H1 (cell line): Measurements from ENCODE around the gene SLC25A6. TPM values are rescaled to one million over a fixed set of nuclear protein-coding genes. Genes with fewer than 3 reads are reported as not detected.

Experiments
- CTCF ChIA-PET: fragments of 300-600 bp; sonication (Branson Sonifier 250); formaldehyde crosslinking; loops from one replicate; lab custom pipeline; 2021; ENCODE audit not compliant: partially characterized antibody; lab: Charles Lee
- POLR2A ChIA-PET: fragments of 300-600 bp; sonication (Branson Sonifier 250); formaldehyde crosslinking; loops from one replicate; lab custom pipeline; 2021; ENCODE audit warnings: inconsistent platforms; ENCODE audit not compliant: partially characterized antibody; lab: Charles Lee
- DNase-seq, 2 experiments: peaks; one replicate each; pipeline versions ENCODE4 v3.0.0 to v3.0.0-alpha.2; 2010 to 2022; ENCODE audit warnings: low spot score in 2 of 2, low read depth in 1 of 2, mixed read lengths in 1 of 2
- FAIRE-seq: peaks from 2 replicates; lab custom pipeline; 2011; peaks lifted over from hg19 to GRCh38; lab: Jason Lieb, UNC
- H2AFZ ChIP-seq: 2 replicates; pipeline ENCODE4 v1.8.1; 2012; ENCODE audit warnings: low read length, inconsistent platforms
- H2AK5ac ChIP-seq: 2 replicates; pipeline ENCODE4 v1.6.1; 2013; ENCODE audit warnings: low read depth, low read length
- H2BK120ac ChIP-seq: replicated peaks from 2 replicates; pipeline ENCODE3; 2013; ENCODE audit warnings: low read depth, low read length, inconsistent platforms
- H2BK12ac ChIP-seq: 2 replicates; pipeline ENCODE4 v1.6.1; 2013; ENCODE audit warnings: low read depth, low read length
- H2BK15ac ChIP-seq: 2 replicates; pipeline ENCODE4 v1.6.1; 2013; ENCODE audit warnings: low read length
- H2BK20ac ChIP-seq: 2 replicates; pipeline ENCODE4 v1.6.1; 2013; ENCODE audit warnings: low read length
- H2BK5ac ChIP-seq: 2 replicates; pipeline ENCODE4 v1.6.1; 2013; ENCODE audit warnings: low read depth, low read length
- H3K14ac ChIP-seq: 2 replicates; pipeline ENCODE4 v1.6.1; 2013; ENCODE audit warnings: inconsistent platforms; ENCODE audit not compliant: insufficient read length
- H3K18ac ChIP-seq: 2 replicates; pipeline ENCODE4 v1.6.1; 2013; ENCODE audit warnings: low read length; ENCODE audit errors: extremely low read depth
- H3K23ac ChIP-seq: 2 replicates; pipeline ENCODE4 v1.6.1; 2013; ENCODE audit warnings: inconsistent platforms; ENCODE audit not compliant: insufficient read length
- H3K23me2 ChIP-seq: 2 replicates; pipeline ENCODE4 v1.6.1; 2013; ENCODE audit warnings: low read depth, low read length
- H3K27ac ChIP-seq: 2 replicates; pipeline ENCODE4 v1.6.1; 2011; ENCODE audit warnings: low read depth, low read length, inconsistent platforms
- H3K27me3 ChIP-seq, 4 experiments: replicated peaks in 1 of 4; 1 replicate in 1 of 4; 2 replicates in 3 of 4; pipeline versions ENCODE4 v1.6.1 to v1.8.1; 2011 to 2013; ENCODE audit warnings: low read length in 3 of 4, mild to moderate bottlenecking in 3 of 4, inconsistent platforms in 2 of 4, mixed read lengths in 2 of 4, moderate library complexity in 1 of 4; ENCODE audit not compliant: control insufficient read depth in 3 of 4, insufficient read depth in 3 of 4; ENCODE audit errors: extremely low read depth in 1 of 4
- H3K36me3 ChIP-seq, 4 experiments: 2 replicates each; pipeline versions ENCODE4 v1.6.1 to v1.8.1; 2011 to 2013; ENCODE audit warnings: mild to moderate bottlenecking in 4 of 4, low read length in 3 of 4, moderate library complexity in 2 of 4, control low read depth in 1 of 4, inconsistent platforms in 1 of 4; ENCODE audit not compliant: insufficient read depth in 4 of 4, control insufficient read depth in 2 of 4
- H3K4ac ChIP-seq: replicated peaks from 2 replicates; pipeline ENCODE3; 2013; ENCODE audit warnings: low read length, low read depth, mixed read lengths, inconsistent platforms; ENCODE audit not compliant: insufficient read length
- H3K4me1 ChIP-seq, 4 experiments: replicated peaks in 1 of 4; 1 replicate in 1 of 4; 2 replicates in 3 of 4; pipeline versions ENCODE4 v1.6.1 to v1.8.1; 2011 to 2013; ENCODE audit warnings: low read length in 3 of 4, inconsistent platforms in 2 of 4, mixed read lengths in 1 of 4; ENCODE audit not compliant: insufficient read depth in 4 of 4, control insufficient read depth in 3 of 4
- H3K4me2 ChIP-seq, 2 experiments: 2 replicates each; pipeline versions ENCODE4 v1.6.1 to v1.8.1; 2011 to 2013; ENCODE audit warnings: low read depth in 2 of 2, low read length in 2 of 2, control low read depth in 1 of 2, inconsistent platforms in 1 of 2, mild to moderate bottlenecking in 1 of 2; ENCODE audit not compliant: insufficient read depth in 1 of 2
- H3K4me3 ChIP-seq, 4 experiments: fragments of 200-600, 300-600 bp in 1 of 4; sonication (generic), shearing (Covaris generic), sonication (Bioruptor Twin) in 1 of 4; 2 replicates each; pipeline versions ENCODE4 v1.5.1 to v1.8.1; 2011 to 2016; ENCODE audit warnings: low read length in 4 of 4, low read depth in 3 of 4, control low read depth in 2 of 4, inconsistent platforms in 2 of 4, mild to moderate bottlenecking in 2 of 4, mixed read lengths in 1 of 4, moderate library complexity in 1 of 4; ENCODE audit not compliant: insufficient read depth in 2 of 4; ENCODE audit errors: extremely low read depth in 1 of 4
- H3K56ac ChIP-seq: replicated peaks from 2 replicates; pipeline ENCODE3; 2013; ENCODE audit warnings: low read depth, mild to moderate bottlenecking, mixed read lengths, low read length, inconsistent platforms; ENCODE audit not compliant: insufficient read length
- H3K79me1 ChIP-seq: 2 replicates; pipeline ENCODE4 v1.6.1; 2013; ENCODE audit warnings: low read depth, low read length, control low read depth
- H3K79me2 ChIP-seq, 2 experiments: 2 replicates each; pipeline versions ENCODE4 v1.6.1 to v1.8.1; 2012 to 2013; ENCODE audit warnings: low read length in 2 of 2, mild to moderate bottlenecking in 2 of 2, inconsistent platforms in 1 of 2; ENCODE audit not compliant: insufficient read depth in 2 of 2, control insufficient read depth in 1 of 2
- H3K9ac ChIP-seq, 4 experiments: replicated peaks in 1 of 4; 1 replicate in 1 of 4; 2 replicates in 3 of 4; pipeline versions ENCODE4 v1.6.1 to v1.8.1; 2011 to 2013; ENCODE audit warnings: low read depth in 3 of 4, low read length in 3 of 4, control low read depth in 2 of 4, mild to moderate bottlenecking in 2 of 4, moderate library complexity in 2 of 4, inconsistent platforms in 1 of 4; ENCODE audit errors: extremely low read depth in 1 of 4
- H3K9me3 ChIP-seq, 2 experiments: 2 replicates each; pipeline versions ENCODE4 v1.6.1 to v1.8.1; 2012 to 2013; ENCODE audit warnings: mild to moderate bottlenecking in 2 of 2, moderate library complexity in 2 of 2, control low read depth in 1 of 2, inconsistent platforms in 1 of 2, low read depth in 1 of 2, low read length in 1 of 2, mixed read lengths in 1 of 2; ENCODE audit not compliant: insufficient read depth in 2 of 2
- H4K20me1 ChIP-seq, 2 experiments: replicated peaks in 1 of 2; 2 replicates each; pipeline versions ENCODE3 to v1.8.1; 2011 to 2013; ENCODE audit warnings: inconsistent platforms in 2 of 2, low read length in 2 of 2, mild to moderate bottlenecking in 1 of 2; ENCODE audit not compliant: insufficient read depth in 2 of 2, control insufficient read depth in 1 of 2
- H4K5ac ChIP-seq: 2 replicates; pipeline ENCODE4 v1.6.1; 2013; ENCODE audit warnings: low read length, low read depth, mixed read lengths, inconsistent platforms; ENCODE audit not compliant: insufficient read length
- H4K8ac ChIP-seq: 2 replicates; pipeline ENCODE4 v1.8.0; 2013; ENCODE audit warnings: mild to moderate bottlenecking, moderate library complexity, low read length, inconsistent platforms; ENCODE audit not compliant: insufficient read depth; ENCODE audit errors: extremely low read depth
- H4K91ac ChIP-seq: replicated peaks from 2 replicates; pipeline ENCODE3; 2013; ENCODE audit warnings: low read length, mixed read lengths, inconsistent platforms; ENCODE audit not compliant: insufficient read length
- BACH1 ChIP-seq: IDR thresholded peaks from 2 replicates; pipeline ENCODE4 v1.6.1; 2012; ENCODE audit warnings: low read length, improper control_type of control experiment
- NRF1 ChIP-seq: IDR thresholded peaks from 2 replicates; pipeline ENCODE4 v1.6.1; 2011; ENCODE audit warnings: mild to moderate bottlenecking, low read depth, low read length, improper control_type of control experiment
- RNF2 ChIP-seq: fragments of 200-900, 300-1000 bp; sonication (generic); IDR thresholded peaks from 2 replicates; pipeline ENCODE4 v1.7.1; 2016; ENCODE audit warnings: borderline replicate concordance, low read depth, mild to moderate bottlenecking, antibody characterized with exemption, low read length; ENCODE audit not compliant: poor library complexity, severe bottlenecking; ENCODE audit errors: missing control alignments
- SUZ12 ChIP-seq: fragments of 200-600 bp; sonication (generic); IDR thresholded peaks from 2 replicates; pipeline ENCODE4 v1.6.1; 2012; ENCODE audit warnings: mild to moderate bottlenecking, inconsistent platforms, low read length, moderate library complexity, mixed read lengths
- TBP ChIP-seq: IDR thresholded peaks from 2 replicates; pipeline ENCODE4 v1.6.1; 2011; ENCODE audit warnings: low read depth, low read length, improper control_type of control experiment
- WGBS, 2 experiments: shearing (Covaris generic) in 1 of 2; methylation state at CpG; one replicate each; pipeline versions ENCODE4 v1.1.6 to v1.1.7; 2013 to 2015; ENCODE audit warnings: low lambda C conversion rate in 2 of 2, mixed read lengths in 2 of 2, inconsistent platforms in 1 of 2, low coverage in 1 of 2, missing lambda C conversion rate in 1 of 2; ENCODE audit not compliant: insufficient replicate concordance in 2 of 2, insufficient coverage in 1 of 2, insufficient read length in 1 of 2; ENCODE audit errors: extremely low coverage in 1 of 2, missing lambda C conversion rate in 1 of 2; 5-methylcytosine and 5-hydroxymethylcytosine counted together
- polyA plus RNA-seq, 7 experiments: library from polyadenylated mRNA; depleted of rRNA in 3 of 7; stranded (reverse) in 5 of 7; unstranded in 2 of 7; fragments of >200 nt in 5 of 7; fragments of 200-250 nt in 2 of 7; gene quantifications; 1 replicate in 5 of 7; 2 replicates in 1 of 7; 4 replicates in 1 of 7; pipeline versions ENCODE4 v1.2.1 to v1.2.3, GENCODE V29; 2011 to 2013; ENCODE audit warnings: missing spikeins in 2 of 7, mixed read lengths in 2 of 7
- total RNA-seq: library from RNA; stranded (reverse); fragmentation: NEBNext Ultra II Directional; extraction: Animal tissue kit (Norgen Biotek cat#: 25700); gene quantifications from 2 replicates; pipeline ENCODE4 v1.2.1, GENCODE V29; 2021

The SLC25A6 gene
- total and polyA plus RNA-seq, 2 of the 8 experiments (the other 6 are each of a cell fraction or from before 2014, with no cell fraction given), result 487 to 1,220 TPM

DNA sequence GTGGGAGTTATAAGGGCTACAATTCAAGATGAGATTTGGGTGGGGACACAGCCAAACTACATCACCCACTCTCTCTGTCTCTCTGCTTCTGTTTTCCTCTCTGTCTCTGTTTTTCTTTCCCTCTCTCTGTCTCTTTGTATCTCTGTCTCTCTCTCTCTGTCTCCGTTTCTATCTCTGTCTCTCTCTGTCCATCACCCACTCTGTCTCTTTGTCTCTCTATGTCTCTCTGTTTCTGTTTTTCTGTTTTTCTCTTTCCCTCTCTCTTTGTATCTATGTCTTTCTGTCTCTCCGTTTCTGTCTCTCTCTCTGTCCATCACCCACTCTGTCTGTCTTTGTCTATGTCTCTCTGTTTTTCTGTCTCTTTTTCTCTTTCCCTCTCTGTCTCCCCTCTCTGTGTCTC lies 30.0 kb downstream of the SLC25A6 start:
- FAIRE-seq (no peak), DNase-seq (no peak)
- ChIA-PET POLR2A (no interaction called here), CTCF (no interaction called here)
- Histone ChIP-seq H3K14ac (no peak overlapping the region), H3K18ac (no peak overlapping the region), H4K8ac (no peak overlapping the region), H3K56ac (no peak overlapping the region), H3K27ac (no peak overlapping the region), H3K79me2 (no peaks in the 10 kb centered on the region), H2AK5ac (no peak overlapping the region), H4K20me1 (no peaks in the 10 kb centered on the region), H3K4me2 (no peak overlapping the region), H3K4me1 (no peaks in the 10 kb centered on the region), H2BK12ac (no peak overlapping the region), H3K36me3 (peaks cover 0 to 9% (median 4%) of the 10 kb centered on the region in 4 experiments; a peak in 2 of 8 replicates), H2BK20ac (no peak overlapping the region), H3K79me1 (no peaks in the 10 kb centered on the region), H4K91ac (no peak overlapping the region), H3K23me2 (no peaks in the 10 kb centered on the region), H2AFZ (no peak overlapping the region), H3K23ac (no peak overlapping the region), H3K4me3 (no peak overlapping the region), H3K4ac (no peak overlapping the region), H3K9me3 (peaks cover 0 to 6% of the 10 kb centered on the region in 2 experiments; a peak in 2 of 4 replicates), H2BK120ac (no peak overlapping the region), H2BK5ac (no peak overlapping the region), H4K5ac (no peak overlapping the region), H2BK15ac (no peak overlapping the region), H3K27me3 (no peaks in the 10 kb centered on the region; a peak in 1 of 7 replicates), H3K9ac (no peak overlapping the region)
- no peak for TF ChIP-seq BACH1
- TF ChIP-seq RNF2, result no peak
- TF ChIP-seq NRF1, result no peak
- no peak for TF ChIP-seq SUZ12
- TF ChIP-seq TBP, result no peak
- 91% methylated on average over 2 of the region's 2 CpGs; no CpG with 5 or more reads in 1 of the 2 experiments for WGBS, 2 experiments
